ENCODE results near the gene SOS1. TPM values are rescaled to one million over a fixed set of nuclear protein-coding genes. Genes with fewer than 3 reads are reported as not detected.
A peak's percentile ranks its signal among the peaks of the same experiment; 100 is the strongest.

The SOS1 gene
- total and polyA plus RNA-seq, 3 donors from 2014 or later, result 27.0 to 48.7 (median 40.6) TPM

DNA sequence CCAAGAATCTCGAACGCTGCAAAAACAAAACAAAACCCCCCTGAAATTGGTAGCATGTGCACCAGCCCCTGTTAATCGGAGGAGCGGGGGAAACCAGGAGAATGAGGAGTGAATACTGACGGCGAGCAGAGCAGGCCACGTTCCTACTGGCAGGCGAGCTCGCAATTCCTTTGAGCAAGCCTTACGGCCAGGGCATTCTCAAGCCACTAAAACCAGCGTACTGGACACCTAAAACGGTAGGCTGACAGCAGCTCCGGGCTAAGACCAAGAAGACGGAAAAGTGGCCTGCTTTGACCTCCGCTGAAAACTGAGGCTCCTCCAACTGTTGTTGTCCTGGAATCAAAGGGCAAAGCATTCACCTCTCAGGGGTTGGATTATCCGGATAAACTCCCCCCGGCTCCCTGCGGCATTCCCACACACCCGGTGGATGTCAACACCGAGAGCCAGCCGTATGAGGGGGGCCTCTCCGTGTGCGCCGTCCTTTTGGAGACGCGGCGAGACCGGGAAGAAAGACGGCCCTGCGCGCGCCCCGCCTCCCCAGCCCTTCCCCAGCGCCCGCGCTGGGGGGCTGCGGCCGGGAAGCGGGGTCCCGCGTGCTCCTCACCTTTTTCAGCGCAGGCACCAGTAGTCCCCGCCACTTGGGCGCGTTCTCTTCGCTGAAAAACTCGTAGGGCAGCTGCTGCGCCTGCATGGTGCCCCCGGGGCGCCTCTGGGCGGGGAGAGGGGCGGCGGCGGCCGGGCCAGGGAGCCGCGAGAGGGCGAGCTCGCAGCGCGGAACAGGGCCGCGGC, 925 bp downstream of the SOS1 start:
- WGBS, 2 donors, result 0 to 1% methylated on average over 15 to 51 of the region's 63 CpGs
- TF ChIP-seq, protein P1, sequence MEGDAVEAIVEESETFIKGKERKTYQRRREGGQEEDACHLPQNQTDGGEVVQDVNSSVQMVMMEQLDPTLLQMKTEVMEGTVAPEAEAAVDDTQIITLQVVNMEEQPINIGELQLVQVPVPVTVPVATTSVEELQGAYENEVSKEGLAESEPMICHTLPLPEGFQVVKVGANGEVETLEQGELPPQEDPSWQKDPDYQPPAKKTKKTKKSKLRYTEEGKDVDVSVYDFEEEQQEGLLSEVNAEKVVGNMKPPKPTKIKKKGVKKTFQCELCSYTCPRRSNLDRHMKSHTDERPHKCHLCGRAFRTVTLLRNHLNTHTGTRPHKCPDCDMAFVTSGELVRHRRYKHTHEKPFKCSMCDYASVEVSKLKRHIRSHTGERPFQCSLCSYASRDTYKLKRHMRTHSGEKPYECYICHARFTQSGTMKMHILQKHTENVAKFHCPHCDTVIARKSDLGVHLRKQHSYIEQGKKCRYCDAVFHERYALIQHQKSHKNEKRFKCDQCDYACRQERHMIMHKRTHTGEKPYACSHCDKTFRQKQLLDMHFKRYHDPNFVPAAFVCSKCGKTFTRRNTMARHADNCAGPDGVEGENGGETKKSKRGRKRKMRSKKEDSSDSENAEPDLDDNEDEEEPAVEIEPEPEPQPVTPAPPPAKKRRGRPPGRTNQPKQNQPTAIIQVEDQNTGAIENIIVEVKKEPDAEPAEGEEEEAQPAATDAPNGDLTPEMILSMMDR (IDR thresholded peaks at IDR 0.05), result peak in 1 of 3 experiments; percentile 8
- no peak for TF ChIP-seq POLR2A (IDR thresholded peaks at IDR 0.05)

GRCh38 chr2:39118786-39119499, 1.9 kb downstream of the SOS1 start:
- DNase-seq, result no peak
- no peaks in the 10 kb centered on the region for H3K27me3 ChIP-seq
- peak overlapping the region; percentile 84 to 96 for H3K27ac ChIP-seq
- WGBS, 2 donors, result 4 to 5% methylated on average over 6 of the region's 6 CpGs
- H3K9me3 ChIP-seq, result no peaks in the 10 kb centered on the region
- TF ChIP-seq, protein P1 (IDR thresholded peaks at IDR 0.05), result no peak
- TF ChIP-seq POLR2A (IDR thresholded peaks at IDR 0.05), result no peak
- peak overlapping the region; percentile 72 to 88 for H3K4me3 ChIP-seq
- H3K36me3 ChIP-seq (ENCODE audit: low read depth, missing control alignments), result no peaks in the 10 kb centered on the region
- peaks cover 25% of the 10 kb centered on the region for H3K4me1 ChIP-seq
- intact Hi-C loops (cut with DNase I; ENCODE audit: low total_unique reads), result no loop called here

More for the DNA sequence above, 925 bp downstream of the SOS1 start:
- peak; percentile 62 for DNase-seq
- no peaks in the 10 kb centered on the region for H3K36me3 ChIP-seq (ENCODE audit: low read depth, missing control alignments)
- no peaks in the 10 kb centered on the region for H3K27me3 ChIP-seq
- intact Hi-C loops (cut with DNase I; ENCODE audit: low total_unique reads), result no loop called here
- peaks cover 28% of the 10 kb centered on the region for H3K4me1 ChIP-seq
- no peaks in the 10 kb centered on the region for H3K9me3 ChIP-seq
- H3K4me3 ChIP-seq, result peak overlapping the region; percentile 72 to 88
- H3K27ac ChIP-seq, result peak overlapping the region; percentile 84 to 96

DNA sequence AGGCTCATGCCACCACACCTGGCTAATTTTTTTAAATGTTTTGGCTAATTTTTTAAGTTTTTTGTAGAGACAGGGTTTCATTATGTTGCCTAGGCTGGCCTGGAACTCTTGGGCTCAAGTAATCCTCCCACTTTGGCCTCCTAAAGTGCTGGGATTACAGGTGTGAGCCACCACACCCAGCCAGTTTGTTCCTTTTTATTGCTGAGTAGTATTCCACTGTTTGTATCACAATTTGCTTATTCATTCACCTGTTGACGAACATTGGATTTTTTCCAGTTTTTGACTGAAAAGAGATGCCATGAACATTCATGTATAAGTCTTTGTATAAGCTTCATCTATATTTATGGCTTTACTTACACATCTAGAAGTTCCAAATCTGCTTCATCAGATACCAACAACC, 5.3 kb downstream of the SOS1 start:
- DNase-seq, result no peak
- 88 to 96% methylated on average over 1 of the region's 1 CpG for WGBS, 2 donors
- H3K9me3 ChIP-seq, result no peaks in the 10 kb centered on the region
- H3K27me3 ChIP-seq, result no peaks in the 10 kb centered on the region
- no peak overlapping the region for H3K27ac ChIP-seq
- intact Hi-C loops (cut with DNase I; ENCODE audit: low total_unique reads), result no loop called here
- H3K36me3 ChIP-seq (ENCODE audit: low read depth, missing control alignments), result no peaks in the 10 kb centered on the region
- H3K4me1 ChIP-seq, result peaks cover 15% of the 10 kb centered on the region
- no peak overlapping the region for H3K4me3 ChIP-seq
- TF ChIP-seq POLR2A (IDR thresholded peaks at IDR 0.05), result no peak
- TF ChIP-seq, protein P1 (IDR thresholded peaks at IDR 0.05), result no peak

GRCh38 chr2:39114771-39115170, 6.1 kb downstream of the SOS1 start:
- Histone ChIP-seq H3K9me3 (no peaks in the 10 kb centered on the region), H3K27me3 (no peaks in the 10 kb centered on the region), H3K4me3 (no peak overlapping the region), H3K4me1 (peaks cover 15% of the 10 kb centered on the region), H3K36me3 (ENCODE audit: low read depth, missing control alignments) (no peaks in the 10 kb centered on the region), H3K27ac (no peak overlapping the region)
- no peak for DNase-seq
- intact Hi-C loops (cut with DNase I; ENCODE audit: low total_unique reads), result no loop called here
- no peak for TF ChIP-seq POLR2A (IDR thresholded peaks at IDR 0.05)
- TF ChIP-seq, protein P1 (IDR thresholded peaks at IDR 0.05), result no peak
- 95 to 97% methylated on average over 3 of the region's 3 CpGs for WGBS, 2 donors
